WTC11 (cell line): ENCODE results near the gene ARAP1. TPM values are rescaled to one million over a fixed set of nuclear protein-coding genes. Genes with fewer than 3 reads are reported as not detected.

ENCODE experiments used
- ATAC-seq: fragments of 200-7000 bp; cut with Tn5 transposase; 2 replicates; pipeline ENCODE4 v1.10.0; 2021; ENCODE audit warnings: mild to moderate bottlenecking, moderate library complexity
- CTCF ChIA-PET: fragments of 300-600 bp; sonication (Branson Sonifier 250); formaldehyde crosslinking; loops from one replicate; lab custom pipeline; 2021; ENCODE audit warnings: antibody characterized with exemption; lab: Charles Lee
- POLR2A ChIA-PET: fragments of 350-600 bp; sonication (Branson Sonifier 250); formaldehyde crosslinking; loops from one replicate; lab custom pipeline; 2021; ENCODE audit warnings: antibody characterized with exemption; lab: Charles Lee
- DNase-seq: peaks from one replicate; pipeline ENCODE4 v3.0.0; 2021; ENCODE audit warnings: low spot score
- H3K27ac Mint-ChIP-seq: 2 replicates; pipeline ENCODE4 v1.8.0; 2021; ENCODE audit warnings: mixed read lengths
- H3K27me3 Mint-ChIP-seq: 2 replicates; pipeline ENCODE4 v1.8.0; 2021; ENCODE audit warnings: low read depth, mild to moderate bottlenecking, moderate library complexity, mixed read lengths
- H3K36me3 Mint-ChIP-seq: 2 replicates; pipeline ENCODE4 v1.8.0; 2021; ENCODE audit warnings: mixed read lengths
- H3K4me1 Mint-ChIP-seq: 2 replicates; pipeline ENCODE4 v1.8.0; 2022; ENCODE audit warnings: mixed read lengths
- H3K4me3 Mint-ChIP-seq: 2 replicates; pipeline ENCODE4 v1.8.0; 2021; ENCODE audit warnings: mild to moderate bottlenecking, moderate library complexity, mixed read lengths
- H3K9me3 Mint-ChIP-seq: 2 replicates; pipeline ENCODE4 v1.8.0; 2021; ENCODE audit warnings: mixed read lengths
- CREB1 ChIP-seq: sonication (generic); formaldehyde crosslinking; IDR thresholded peaks from 2 replicates; pipeline ENCODE4 v1.8.0; 2023; ENCODE audit warnings: mild to moderate bottlenecking, missing genetic modification reagents
- CREM ChIP-seq: sonication (generic); formaldehyde crosslinking; IDR thresholded peaks from 2 replicates; pipeline ENCODE4 v1.8.1; 2022; ENCODE audit warnings: mild to moderate bottlenecking, missing genetic modification reagents, moderate library complexity
- E2F4 ChIP-seq: sonication (generic); formaldehyde crosslinking; IDR thresholded peaks from 2 replicates; pipeline ENCODE4 v1.8.1; 2022; ENCODE audit warnings: low read depth, mild to moderate bottlenecking, moderate library complexity, missing genetic modification reagents, borderline replicate concordance
- ELF4 ChIP-seq: sonication (generic); formaldehyde crosslinking; IDR thresholded peaks from 2 replicates; pipeline ENCODE4 v1.8.1; 2022; ENCODE audit warnings: low read depth, mild to moderate bottlenecking, moderate library complexity, missing genetic modification reagents
- FOXJ3 ChIP-seq: sonication (generic); formaldehyde crosslinking; IDR thresholded peaks from 2 replicates; pipeline ENCODE4 v1.9.0; 2021; ENCODE audit warnings: missing genetic modification reagents, mild to moderate bottlenecking, borderline replicate concordance
- FOXK1 ChIP-seq: sonication (generic); formaldehyde crosslinking; IDR thresholded peaks from 2 replicates; pipeline ENCODE4 v1.8.0; 2022; ENCODE audit warnings: mild to moderate bottlenecking, moderate library complexity, missing genetic modification reagents
- GRHL2 ChIP-seq: fragments of 250-450 bp; sonication (Bioruptor Pico); IDR thresholded peaks from 2 replicates; pipeline ENCODE4 v1.8.0; 2022; ENCODE audit warnings: mild to moderate bottlenecking, moderate library complexity; ENCODE audit not compliant: insufficient replicate concordance, severe bottlenecking
- GTF2I ChIP-seq: fragments of 250-450 bp; sonication (Bioruptor Pico); conservative IDR thresholded peaks from 2 replicates; pipeline ENCODE4 v1.4.0; 2021; ENCODE audit warnings: mild to moderate bottlenecking
- IRF2 ChIP-seq: sonication (generic); formaldehyde crosslinking; IDR thresholded peaks from 2 replicates; pipeline ENCODE4 v1.8.0; 2022; ENCODE audit warnings: low read depth, missing genetic modification reagents, borderline replicate concordance
- KAT7 ChIP-seq: sonication (generic); formaldehyde crosslinking; IDR thresholded peaks from 2 replicates; pipeline ENCODE4 v1.8.1; 2023; ENCODE audit warnings: missing genetic modification reagents, mild to moderate bottlenecking, borderline replicate concordance
- MYBL2 ChIP-seq: sonication (generic); formaldehyde crosslinking; IDR thresholded peaks from 2 replicates; pipeline ENCODE4 v1.8.1; 2023; ENCODE audit warnings: mild to moderate bottlenecking, moderate library complexity, missing genetic modification reagents
- NFE2L1 ChIP-seq: sonication (generic); formaldehyde crosslinking; IDR thresholded peaks from 2 replicates; pipeline ENCODE4 v1.8.1; 2023; ENCODE audit warnings: missing genetic modification reagents
- NFYB ChIP-seq: sonication (generic); formaldehyde crosslinking; conservative IDR thresholded peaks from 2 replicates; pipeline ENCODE4 v1.8.0; 2022; ENCODE audit warnings: low read depth, missing genetic modification reagents
- NR2C2 ChIP-seq: sonication (generic); formaldehyde crosslinking; IDR thresholded peaks from 2 replicates; pipeline ENCODE4 v1.8.0; 2022; ENCODE audit warnings: mild to moderate bottlenecking, missing genetic modification reagents
- OVOL2 ChIP-seq: fragments of 250-450 bp; sonication (Bioruptor Pico); IDR thresholded peaks from 2 replicates; pipeline ENCODE4 v1.9.0; 2021; ENCODE audit warnings: mild to moderate bottlenecking, borderline replicate concordance
- PRRX2 ChIP-seq: fragments of 250-450 bp; sonication (Bioruptor Pico); IDR thresholded peaks from 2 replicates; pipeline ENCODE4 v1.8.0; 2021; ENCODE audit warnings: mild to moderate bottlenecking
- TEAD1 ChIP-seq: sonication (generic); formaldehyde crosslinking; IDR thresholded peaks from 2 replicates; pipeline ENCODE4 v1.8.0; 2022; ENCODE audit warnings: mild to moderate bottlenecking, missing genetic modification reagents
- TEAD4 ChIP-seq: sonication (generic); formaldehyde crosslinking; IDR thresholded peaks from 2 replicates; pipeline ENCODE4 v1.8.0; 2022; ENCODE audit warnings: mild to moderate bottlenecking, missing genetic modification reagents
- USF2 ChIP-seq: sonication (generic); formaldehyde crosslinking; IDR thresholded peaks from 2 replicates; pipeline ENCODE4 v1.8.1; 2023; ENCODE audit warnings: mild to moderate bottlenecking, missing genetic modification reagents, moderate library complexity
- ZMAT4 ChIP-seq: fragments of 250-450 bp; sonication (Bioruptor Pico); IDR thresholded peaks from 2 replicates; pipeline ENCODE4 v1.9.0; 2021; ENCODE audit warnings: mild to moderate bottlenecking
- ZNF219 ChIP-seq: sonication (generic); formaldehyde crosslinking; IDR thresholded peaks from 2 replicates; pipeline ENCODE4 v1.8.0; 2023; ENCODE audit warnings: missing genetic modification reagents, mild to moderate bottlenecking, borderline replicate concordance
- ZNF232 ChIP-seq: sonication (generic); formaldehyde crosslinking; IDR thresholded peaks from 2 replicates; pipeline ENCODE4 v1.8.0; 2022; ENCODE audit warnings: mild to moderate bottlenecking, missing genetic modification reagents
- ZNF423 ChIP-seq: fragments of 250-450 bp; sonication (Bioruptor Pico); IDR thresholded peaks from 2 replicates; pipeline ENCODE4 v2.1.2; 2022; ENCODE audit warnings: mild to moderate bottlenecking, moderate library complexity
- ZNF671 ChIP-seq: fragments of 250-450 bp; sonication (Bioruptor Pico); IDR thresholded peaks from 2 replicates; pipeline ENCODE4 v1.8.0; 2021; ENCODE audit warnings: mild to moderate bottlenecking
- total RNA-seq: library from RNA; stranded (reverse); gene quantifications from 3 replicates; pipeline ENCODE4 v1.2.3, GENCODE V29; 2021
- TF ChIP-seq, protein P1 (sequence below): fragments of 250-450 bp; sonication (Bioruptor Pico); IDR thresholded peaks from 2 replicates; pipeline ENCODE4 v2.1.2; 2022; ENCODE audit warnings: mild to moderate bottlenecking, moderate library complexity
- TF ChIP-seq, protein P2 (sequence below): sonication (generic); formaldehyde crosslinking; conservative IDR thresholded peaks from 2 replicates; pipeline ENCODE4 v1.8.1; 2023; ENCODE audit warnings: mild to moderate bottlenecking, low read depth, missing genetic modification reagents, moderate library complexity
- TF ChIP-seq, protein P3 (sequence below): sonication (generic); formaldehyde crosslinking; IDR thresholded peaks from 2 replicates; pipeline ENCODE4 v1.8.1; 2023; ENCODE audit warnings: mild to moderate bottlenecking, missing genetic modification reagents

The ARAP1 gene
- total RNA-seq, 1 experiment from 2014 or later = 98.8 TPM

- TF ChIP-seq FOXJ3 (CRISPR knock-in tag) = no peak
- TF ChIP-seq OVOL2 (CRISPR knock-in tag) = no peak
- TF ChIP-seq, protein P1, sequence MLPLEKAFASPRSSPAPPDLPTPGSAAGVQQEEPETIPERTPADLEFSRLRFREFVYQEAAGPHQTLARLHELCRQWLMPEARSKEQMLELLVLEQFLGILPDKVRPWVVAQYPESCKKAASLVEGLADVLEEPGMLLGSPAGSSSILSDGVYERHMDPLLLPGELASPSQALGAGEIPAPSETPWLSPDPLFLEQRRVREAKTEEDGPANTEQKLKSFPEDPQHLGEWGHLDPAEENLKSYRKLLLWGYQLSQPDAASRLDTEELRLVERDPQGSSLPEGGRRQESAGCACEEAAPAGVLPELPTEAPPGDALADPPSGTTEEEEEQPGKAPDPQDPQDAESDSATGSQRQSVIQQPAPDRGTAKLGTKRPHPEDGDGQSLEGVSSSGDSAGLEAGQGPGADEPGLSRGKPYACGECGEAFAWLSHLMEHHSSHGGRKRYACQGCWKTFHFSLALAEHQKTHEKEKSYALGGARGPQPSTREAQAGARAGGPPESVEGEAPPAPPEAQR (CRISPR knock-in tag) = no peak
- no peak for TF ChIP-seq NR2C2 (CRISPR knock-in tag)
- no peak for TF ChIP-seq ZNF423
- TF ChIP-seq TEAD1 (CRISPR knock-in tag) = no peak
- no peak for TF ChIP-seq ZNF232 (CRISPR knock-in tag)
- no peak for TF ChIP-seq GTF2I (CRISPR knock-in tag)
- TF ChIP-seq ZNF219 (CRISPR knock-in tag) = no peak
- TF ChIP-seq TEAD4 (CRISPR knock-in tag) = no peak
- TF ChIP-seq KAT7 = no peak
- no peak for TF ChIP-seq ELF4
Observed at GRCh38 chr11:72665911-72666472, 86.2 kb downstream of the ARAP1 start (continued).

- TF ChIP-seq IRF2 (CRISPR knock-in tag) (no peak), GRHL2 (CRISPR knock-in tag) (no peak)
- H3K4me1 Mint-ChIP-seq = peaks cover 11% of the 10 kb centered on the region
- no peak for ATAC-seq
- ChIA-PET CTCF (interaction anchor here (0.8 to 3.0 kb wide), 8 partner anchors 10 to 207 kb away, joined by 3 to 14 read pairs (median 4); partner anchors contain the start of gene STARD10), POLR2A (no interaction called here)
- H3K27me3 Mint-ChIP-seq = peaks cover 16% of the 10 kb centered on the region; the same call in 1 of the 2 replicates
- H3K4me3 Mint-ChIP-seq = no peak overlapping the region
- no peak overlapping the region for H3K27ac Mint-ChIP-seq
- no peak for DNase-seq
- H3K36me3 Mint-ChIP-seq = peaks cover 1% of the 10 kb centered on the region; the same call in 1 of the 2 replicates
- peaks cover 2% of the 10 kb centered on the region for H3K9me3 Mint-ChIP-seq
Observed at GRCh38 chr11:72662036-72662435, 90.2 kb downstream of the ARAP1 start.

- H3K4me3 Mint-ChIP-seq = no peak overlapping the region
- CTCF ChIA-PET = interaction anchor here (1.9 kb wide), 1 partner anchor 23 kb away, joined by 8 read pairs; no protein-coding TSS in a partner anchor
- TF ChIP-seq E2F4 (no peak), NFYB (no peak), MYBL2 (CRISPR knock-in tag) (no peak), USF2 (CRISPR knock-in tag) (no peak), ZNF671 (CRISPR knock-in tag) (no peak), ZMAT4 (no peak), FOXK1 (CRISPR knock-in tag) (no peak), CREB1 (no peak), NFE2L1 (CRISPR knock-in tag) (no peak), CREM (no peak), PRRX2 (CRISPR knock-in tag) (no peak)
- TF ChIP-seq, protein P2, sequence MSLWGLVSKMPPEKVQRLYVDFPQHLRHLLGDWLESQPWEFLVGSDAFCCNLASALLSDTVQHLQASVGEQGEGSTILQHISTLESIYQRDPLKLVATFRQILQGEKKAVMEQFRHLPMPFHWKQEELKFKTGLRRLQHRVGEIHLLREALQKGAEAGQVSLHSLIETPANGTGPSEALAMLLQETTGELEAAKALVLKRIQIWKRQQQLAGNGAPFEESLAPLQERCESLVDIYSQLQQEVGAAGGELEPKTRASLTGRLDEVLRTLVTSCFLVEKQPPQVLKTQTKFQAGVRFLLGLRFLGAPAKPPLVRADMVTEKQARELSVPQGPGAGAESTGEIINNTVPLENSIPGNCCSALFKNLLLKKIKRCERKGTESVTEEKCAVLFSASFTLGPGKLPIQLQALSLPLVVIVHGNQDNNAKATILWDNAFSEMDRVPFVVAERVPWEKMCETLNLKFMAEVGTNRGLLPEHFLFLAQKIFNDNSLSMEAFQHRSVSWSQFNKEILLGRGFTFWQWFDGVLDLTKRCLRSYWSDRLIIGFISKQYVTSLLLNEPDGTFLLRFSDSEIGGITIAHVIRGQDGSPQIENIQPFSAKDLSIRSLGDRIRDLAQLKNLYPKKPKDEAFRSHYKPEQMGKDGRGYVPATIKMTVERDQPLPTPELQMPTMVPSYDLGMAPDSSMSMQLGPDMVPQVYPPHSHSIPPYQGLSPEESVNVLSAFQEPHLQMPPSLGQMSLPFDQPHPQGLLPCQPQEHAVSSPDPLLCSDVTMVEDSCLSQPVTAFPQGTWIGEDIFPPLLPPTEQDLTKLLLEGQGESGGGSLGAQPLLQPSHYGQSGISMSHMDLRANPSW = no peak
- TF ChIP-seq, protein P3, sequence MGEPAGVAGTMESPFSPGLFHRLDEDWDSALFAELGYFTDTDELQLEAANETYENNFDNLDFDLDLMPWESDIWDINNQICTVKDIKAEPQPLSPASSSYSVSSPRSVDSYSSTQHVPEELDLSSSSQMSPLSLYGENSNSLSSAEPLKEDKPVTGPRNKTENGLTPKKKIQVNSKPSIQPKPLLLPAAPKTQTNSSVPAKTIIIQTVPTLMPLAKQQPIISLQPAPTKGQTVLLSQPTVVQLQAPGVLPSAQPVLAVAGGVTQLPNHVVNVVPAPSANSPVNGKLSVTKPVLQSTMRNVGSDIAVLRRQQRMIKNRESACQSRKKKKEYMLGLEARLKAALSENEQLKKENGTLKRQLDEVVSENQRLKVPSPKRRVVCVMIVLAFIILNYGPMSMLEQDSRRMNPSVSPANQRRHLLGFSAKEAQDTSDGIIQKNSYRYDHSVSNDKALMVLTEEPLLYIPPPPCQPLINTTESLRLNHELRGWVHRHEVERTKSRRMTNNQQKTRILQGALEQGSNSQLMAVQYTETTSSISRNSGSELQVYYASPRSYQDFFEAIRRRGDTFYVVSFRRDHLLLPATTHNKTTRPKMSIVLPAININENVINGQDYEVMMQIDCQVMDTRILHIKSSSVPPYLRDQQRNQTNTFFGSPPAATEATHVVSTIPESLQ (CRISPR knock-in tag) = no peak
Observed at GRCh38 chr11:72661486-72661885, 90.7 kb downstream of the ARAP1 start.

More at GRCh38 chr11:72661486-72661885, 90.7 kb downstream of the ARAP1 start:
- Mint-ChIP-seq H3K9me3 (no peaks in the 10 kb centered on the region), H3K27ac (no peak overlapping the region), H3K27me3 (peaks cover 14% of the 10 kb centered on the region; the same call in 1 of the 2 replicates), H3K4me1 (peaks cover 11% of the 10 kb centered on the region), H3K36me3 (no peaks in the 10 kb centered on the region)
- ATAC-seq = no peak
- DNase-seq = no peak
- POLR2A ChIA-PET = no interaction called here
